Kidney (tissue), 14 donors: ENCODE measurements around the gene CDH13. TPM values are rescaled to one million over a fixed set of nuclear protein-coding genes. Genes with fewer than 3 reads are reported as not detected.

Experiments
- DNase-seq, 5 donors: peaks; one replicate each; pipeline ENCODE4 v3.0.0-alpha.2; 2013 to 2020
- FAIRE-seq: peaks from 2 replicates; lab custom pipeline; 2012; peaks lifted over from hg19 to GRCh38; lab: Jason Lieb, UNC
- H3K27ac ChIP-seq, 2 donors: one replicate each; pipeline ENCODE4 v1.7.0; 2013; ENCODE audit warnings: low read depth in 2 of 2, low read length in 2 of 2, inconsistent platforms in 1 of 2
- H3K27me3 ChIP-seq: one replicate; pipeline ENCODE4 v1.7.1; 2013; ENCODE audit warnings: low read length, inconsistent platforms; ENCODE audit not compliant: control insufficient read depth, insufficient read depth
- H3K36me3 ChIP-seq, 3 donors: one replicate each; pipeline versions ENCODE4 v1.7.0 to v1.7.1; 2013; ENCODE audit warnings: low read length in 3 of 3, control low read depth in 1 of 3, inconsistent platforms in 1 of 3; ENCODE audit not compliant: insufficient read depth in 3 of 3, control insufficient read depth in 2 of 3
- H3K4me1 ChIP-seq, 3 donors: one replicate each; pipeline versions ENCODE4 v1.7.0 to v1.7.1; 2013; ENCODE audit warnings: low read length in 3 of 3, inconsistent platforms in 1 of 3, low read depth in 1 of 3; ENCODE audit not compliant: control insufficient read depth in 2 of 3, insufficient read depth in 2 of 3
- H3K4me3 ChIP-seq, 3 donors: one replicate each; pipeline versions ENCODE4 v1.7.0 to v1.8.1; 2013; ENCODE audit warnings: low read length in 3 of 3, control low read depth in 1 of 3, inconsistent platforms in 1 of 3
- H3K9ac ChIP-seq, 3 donors: one replicate each; pipeline versions ENCODE4 v1.7.0 to v1.7.1; 2013; ENCODE audit warnings: low read length in 3 of 3, control low read depth in 1 of 3, inconsistent platforms in 1 of 3
- H3K9me3 ChIP-seq, 3 donors: one replicate each; pipeline versions ENCODE4 v1.7.0 to v1.7.1; 2013; ENCODE audit warnings: low read length in 3 of 3, control low read depth in 1 of 3, inconsistent platforms in 1 of 3; ENCODE audit not compliant: control insufficient read depth in 2 of 3, insufficient read depth in 1 of 3
- intact Hi-C: fragments of 100-400 bp; cut with DNase I; formaldehyde crosslinking; loops from one replicate; pipeline ENCODE4 v1.11.1; 2022
- polyA plus RNA-seq: library from polyadenylated mRNA; stranded (reverse); fragments of 350-450 nt; fragmentation: Illumina TruSeq; extraction: RNeasy Lipid Tissue Mini Kit (QIAGEN cat#74804); gene quantifications from one replicate; pipeline ENCODE4 v1.2.3, GENCODE V29; 2014; ENCODE audit warnings: low read depth, low replicate concordance; ENCODE audit not compliant: insufficient read depth
- total RNA-seq: library from RNA; stranded (reverse); fragmentation: NEBNext Ultra II Directional; extraction: Animal tissue kit (Norgen Biotek cat#: 25700); gene quantifications from one replicate; pipeline ENCODE4 v1.2.1, GENCODE V29; 2021
- TF ChIP-seq, protein P1 (sequence below): IDR thresholded peaks from 3 replicates; pipeline ENCODE4 v1.5.1; 2012; ENCODE audit warnings: mild to moderate bottlenecking, moderate library complexity, borderline replicate concordance; ENCODE audit not compliant: insufficient read depth; ENCODE audit errors: extremely low read depth
- donor health status: control.
- donor health status: control.
- donor health status: control.
- donor health status: control.
- donor health status: control.
- donor health status: DM: yes; HTN: yes; CAD: no.
- donor health status: Normal renal cell carcinoma (clear cell type).

Gene CDH13
- total and polyA plus RNA-seq, 2 donors from 2014 or later, result 4.8 to 13.8 TPM

DNA sequence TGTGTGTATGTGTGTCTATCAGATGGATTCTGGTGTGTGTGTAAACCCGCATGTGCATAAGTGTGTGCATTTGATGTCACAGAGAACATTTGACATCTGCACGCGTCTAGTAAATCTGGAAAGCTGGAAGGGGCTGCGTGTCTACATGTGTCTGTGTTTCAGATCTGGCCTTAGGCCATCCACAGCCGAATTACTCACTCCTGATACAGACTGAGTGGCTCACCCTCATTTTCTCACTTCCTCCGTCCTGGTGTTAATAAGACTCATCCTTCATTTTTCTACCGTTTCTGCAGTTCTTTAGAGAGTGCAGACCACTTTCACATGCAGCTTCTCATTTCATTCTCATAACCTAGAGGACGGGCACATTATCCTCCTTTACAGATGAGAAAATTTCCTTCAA is 491.6 kb downstream of the CDH13 start:
- DNase-seq, result no peak

DNA sequence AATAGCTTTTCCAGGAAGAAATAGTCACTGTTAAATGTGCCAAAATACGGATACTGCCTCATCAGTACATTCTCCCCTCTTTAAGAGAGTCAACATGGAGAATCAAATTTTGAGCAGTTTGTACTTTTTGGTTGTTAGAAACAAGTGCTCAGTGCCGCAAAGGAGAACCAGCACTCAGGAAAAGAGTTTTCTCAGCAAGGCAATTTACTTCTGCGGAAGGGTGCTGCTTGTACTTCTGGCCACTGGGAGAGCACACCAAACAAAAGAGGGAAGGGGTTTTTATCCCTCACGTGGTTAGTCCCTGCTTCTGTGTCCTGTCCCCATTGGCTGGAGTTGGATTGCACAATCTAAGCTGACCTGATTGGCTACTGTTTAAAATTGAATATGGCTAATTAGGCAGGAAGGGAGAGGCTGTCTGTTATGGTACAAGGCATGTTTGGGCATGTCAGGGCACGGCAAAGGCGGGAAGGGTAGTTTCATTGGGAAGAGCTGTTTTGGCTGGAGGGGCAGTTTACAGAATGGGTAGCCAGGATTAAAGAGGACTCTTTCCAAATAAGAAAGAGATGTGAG is 499.3 kb downstream of the CDH13 start:
- Histone ChIP-seq H3K4me3 (no peak overlapping the region), H3K27me3 (no peaks in the 10 kb centered on the region), H3K9me3 (peaks cover 0 to 8% (median 4%) of the 10 kb centered on the region in 3 donors), H3K9ac (no peak overlapping the region), H3K4me1 (no peaks in the 10 kb centered on the region), H3K36me3 (no peaks in the 10 kb centered on the region), H3K27ac (no peak overlapping the region)
- FAIRE-seq (no peak), DNase-seq (no peak)
- intact Hi-C loops, result no loop called here
- TF ChIP-seq, protein P1, sequence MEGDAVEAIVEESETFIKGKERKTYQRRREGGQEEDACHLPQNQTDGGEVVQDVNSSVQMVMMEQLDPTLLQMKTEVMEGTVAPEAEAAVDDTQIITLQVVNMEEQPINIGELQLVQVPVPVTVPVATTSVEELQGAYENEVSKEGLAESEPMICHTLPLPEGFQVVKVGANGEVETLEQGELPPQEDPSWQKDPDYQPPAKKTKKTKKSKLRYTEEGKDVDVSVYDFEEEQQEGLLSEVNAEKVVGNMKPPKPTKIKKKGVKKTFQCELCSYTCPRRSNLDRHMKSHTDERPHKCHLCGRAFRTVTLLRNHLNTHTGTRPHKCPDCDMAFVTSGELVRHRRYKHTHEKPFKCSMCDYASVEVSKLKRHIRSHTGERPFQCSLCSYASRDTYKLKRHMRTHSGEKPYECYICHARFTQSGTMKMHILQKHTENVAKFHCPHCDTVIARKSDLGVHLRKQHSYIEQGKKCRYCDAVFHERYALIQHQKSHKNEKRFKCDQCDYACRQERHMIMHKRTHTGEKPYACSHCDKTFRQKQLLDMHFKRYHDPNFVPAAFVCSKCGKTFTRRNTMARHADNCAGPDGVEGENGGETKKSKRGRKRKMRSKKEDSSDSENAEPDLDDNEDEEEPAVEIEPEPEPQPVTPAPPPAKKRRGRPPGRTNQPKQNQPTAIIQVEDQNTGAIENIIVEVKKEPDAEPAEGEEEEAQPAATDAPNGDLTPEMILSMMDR, result no peak

More for the DNA sequence above, 491.6 kb downstream of the CDH13 start:
- intact Hi-C loops, result no loop called here
- no peak for FAIRE-seq
- Histone ChIP-seq H3K27ac (no peak overlapping the region), H3K36me3 (no peaks in the 10 kb centered on the region), H3K9ac (no peak overlapping the region), H3K4me3 (no peak overlapping the region), H3K9me3 (no peaks in the 10 kb centered on the region), H3K4me1 (no peaks in the 10 kb centered on the region), H3K27me3 (no peaks in the 10 kb centered on the region)
- TF ChIP-seq, protein P1, result no peak

DNA sequence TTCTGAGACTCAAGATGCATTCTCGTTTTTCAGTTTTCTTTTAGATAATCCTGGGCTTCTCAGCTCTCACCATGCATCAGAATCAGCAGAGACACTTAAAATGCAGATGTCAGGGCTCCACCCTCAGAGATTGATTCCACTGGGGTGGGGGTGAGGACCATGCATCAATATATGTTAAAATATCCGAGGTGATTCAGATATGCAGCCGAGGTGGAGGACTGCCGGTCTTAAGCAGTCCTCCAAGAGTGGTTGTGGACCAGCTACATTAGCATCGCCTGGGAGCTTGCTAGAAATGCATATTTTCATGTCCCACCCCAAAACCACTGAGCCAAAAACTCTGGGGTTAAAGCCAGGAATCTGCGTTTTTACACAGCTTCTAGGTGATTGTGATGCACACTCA is 501.3 kb downstream of the CDH13 start:
- Histone ChIP-seq H3K27me3 (no peaks in the 10 kb centered on the region), H3K9me3 (peaks cover 0 to 8% (median 4%) of the 10 kb centered on the region in 3 donors), H3K4me3 (no peak overlapping the region), H3K36me3 (no peaks in the 10 kb centered on the region), H3K27ac (no peak overlapping the region), H3K9ac (no peak overlapping the region), H3K4me1 (no peaks in the 10 kb centered on the region)
- intact Hi-C loops, result no loop called here
- DNase-seq (no peak), FAIRE-seq (no peak)
- TF ChIP-seq, protein P1, result no peak

DNA sequence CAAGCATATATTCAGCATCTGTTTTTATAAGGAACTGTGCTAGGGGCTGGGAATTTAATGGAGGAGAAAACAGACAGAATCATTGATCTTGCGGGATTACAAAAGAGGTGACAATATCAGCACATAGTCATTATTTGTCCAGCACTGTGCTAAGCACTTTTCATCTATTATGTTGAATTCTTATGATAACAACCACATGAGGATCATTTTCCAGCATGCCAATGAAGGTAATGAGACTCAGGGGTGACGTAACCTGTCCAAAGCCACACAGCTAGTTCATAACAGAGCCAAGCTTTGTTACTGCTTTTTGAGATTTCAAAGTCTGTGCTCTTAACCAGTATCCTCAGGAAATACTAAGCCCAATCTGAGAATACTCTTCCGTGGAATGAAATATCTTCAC is 503.3 kb downstream of the CDH13 start:
- H3K36me3 ChIP-seq, result no peaks in the 10 kb centered on the region
- H3K4me3 ChIP-seq, result no peak overlapping the region
- no peak overlapping the region for H3K27ac ChIP-seq
- H3K9ac ChIP-seq, result no peak overlapping the region
- H3K9me3 ChIP-seq, result peaks cover 0 to 8% (median 4%) of the 10 kb centered on the region in 3 donors
- H3K27me3 ChIP-seq, result no peaks in the 10 kb centered on the region
- DNase-seq (no peak), FAIRE-seq (no peak)
- TF ChIP-seq, protein P1, result no peak
- intact Hi-C loops, result no loop called here
- H3K4me1 ChIP-seq, result no peaks in the 10 kb centered on the region
